DMS79 treated with DMSO at 0.1 percent for 48 hours (cell line): ENCODE results near the gene CLDN24.

Experiments used
- DNase-seq: peaks from one replicate; lab custom pipeline; 2025; lab: John Stamatoyannopoulos, UW

CLDN24 gene

GRCh38 chr4:183321079-183321478, 1.1 kb downstream of the CLDN24 start:
- peak; percentile 68 for DNase-seq

GRCh38 chr4:183320211-183321059, 1.8 kb downstream of the CLDN24 start, which contains the start of gene CLDN22:
CLDN22 (minus strand) TSS chr4:183320276; CDS start chr4:183320218, 58 bp downstream.
- DNase-seq = no peak

- no peak for DNase-seq
These were observed 3.6 kb downstream of the CLDN24 start for GRCh38 chr4:183318656-183319055.

- DNase-seq = no peak
These were observed 7.4 kb downstream of the CLDN24 start for GRCh38 chr4:183314806-183315205.

GRCh38 chr4:183314336-183314735, 7.9 kb downstream of the CLDN24 start:
- no peak for DNase-seq

GRCh38 chr4:183312841-183313240, 9.4 kb downstream of the CLDN24 start:
- no peak for DNase-seq

- DNase-seq = no peak
These were observed 15.4 kb downstream of the CLDN24 start for GRCh38 chr4:183306811-183307210.

- no peak for DNase-seq
These were observed 17.7 kb downstream of the CLDN24 start for GRCh38 chr4:183304538-183304937.

GRCh38 chr4:183304067-183304466, 18.2 kb downstream of the CLDN24 start:
- DNase-seq = no peak

GRCh38 chr4:183303301-183303700, 18.9 kb downstream of the CLDN24 start:
- no peak for DNase-seq

GRCh38 chr4:183300655-183301054, 21.6 kb downstream of the CLDN24 start:
- no peak for DNase-seq

GRCh38 chr4:183300070-183300469, 22.2 kb downstream of the CLDN24 start:
- DNase-seq = no peak

- DNase-seq = no peak
These were observed 22.8 kb downstream of the CLDN24 start for GRCh38 chr4:183299464-183299863.

- DNase-seq = no peak
These were observed 24.6 kb downstream of the CLDN24 start for GRCh38 chr4:183297675-183298074.

GRCh38 chr4:183295711-183296110, 26.5 kb downstream of the CLDN24 start:
- DNase-seq = no peak

- DNase-seq = no peak
These were observed 31.2 kb downstream of the CLDN24 start for GRCh38 chr4:183291070-183291469.

- DNase-seq = no peak
These were observed 32.5 kb downstream of the CLDN24 start for GRCh38 chr4:183289688-183290087.

- DNase-seq = no peak
These were observed 33.3 kb downstream of the CLDN24 start for GRCh38 chr4:183288955-183289354.

GRCh38 chr4:183287677-183288076, 34.5 kb downstream of the CLDN24 start:
- no peak for DNase-seq

- DNase-seq = no peak
These were observed 34.9 kb downstream of the CLDN24 start for GRCh38 chr4:183287309-183287659.

- DNase-seq = no peak
These were observed 35.5 kb downstream of the CLDN24 start for GRCh38 chr4:183286590-183287308.

GRCh38 chr4:183285886-183286285, 36.3 kb downstream of the CLDN24 start:
- DNase-seq = no peak

GRCh38 chr4:183284965-183285364, 37.3 kb downstream of the CLDN24 start:
- no peak for DNase-seq
